GM19328 (cell line): ENCODE measurements around the gene TMEM138.
A peak's percentile ranks its signal among the peaks of the same experiment; 100 is the strongest.

Experiments
- ATAC-seq: cut with Tn5 transposase; IDR thresholded peaks from one replicate; pipeline ENCODE4 v1.9.1; 2021; ENCODE audit warnings: mild to moderate bottlenecking, moderate library complexity; ENCODE audit not compliant: unreplicated experiment

TMEM138 gene

DNA sequence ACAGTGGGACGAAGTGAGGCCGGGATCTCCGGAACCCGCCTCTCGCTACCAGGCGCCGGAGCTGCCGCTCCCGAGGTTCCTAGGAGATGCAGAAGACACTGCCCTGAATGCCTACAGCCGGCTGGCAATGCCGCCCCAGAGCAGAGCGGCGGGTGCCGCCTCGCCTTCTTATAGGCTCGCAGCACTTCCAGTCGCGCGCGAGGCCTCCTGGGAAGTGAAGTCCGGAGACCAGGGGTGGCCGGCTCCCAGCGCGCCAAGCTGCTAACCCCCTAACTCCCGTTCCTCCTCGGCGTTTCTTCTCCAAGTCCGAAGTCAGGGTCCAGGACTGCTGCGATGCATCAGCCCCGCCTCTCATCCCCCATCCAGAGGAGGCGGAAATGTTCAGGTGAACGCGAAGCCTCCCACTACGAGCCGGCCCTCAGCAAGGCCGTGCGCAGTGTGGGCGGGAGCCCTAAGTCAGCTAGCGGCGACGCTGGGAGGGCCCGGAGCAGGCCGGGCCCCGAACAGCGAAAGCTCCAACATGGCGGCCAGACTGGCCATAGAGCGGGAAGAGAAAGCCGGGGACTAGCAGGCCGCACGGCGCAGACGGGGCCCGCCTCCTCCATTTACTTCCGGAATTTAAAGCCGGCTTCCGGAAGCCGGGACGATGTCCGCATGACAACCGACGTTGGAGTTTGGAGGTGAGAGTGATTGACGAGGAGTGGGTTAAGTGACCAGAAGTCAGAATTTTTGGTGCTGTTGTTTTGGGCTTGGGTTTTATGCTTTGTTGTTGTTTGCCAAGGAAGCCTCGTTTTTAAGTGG, at the start of gene TMEM138, which contains the start of gene CYB561A3:
TMEM138 (plus strand) TSS at position 634 of the 801 bp plus-strand sequence. CDS start 2,017 bp downstream, outside the sequence.
CYB561A3 (minus strand) TSS at position 142 of the 801 bp plus-strand sequence. CDS start 5,169 bp downstream, outside the sequence.
- peak; percentile 87 for ATAC-seq

DNA sequence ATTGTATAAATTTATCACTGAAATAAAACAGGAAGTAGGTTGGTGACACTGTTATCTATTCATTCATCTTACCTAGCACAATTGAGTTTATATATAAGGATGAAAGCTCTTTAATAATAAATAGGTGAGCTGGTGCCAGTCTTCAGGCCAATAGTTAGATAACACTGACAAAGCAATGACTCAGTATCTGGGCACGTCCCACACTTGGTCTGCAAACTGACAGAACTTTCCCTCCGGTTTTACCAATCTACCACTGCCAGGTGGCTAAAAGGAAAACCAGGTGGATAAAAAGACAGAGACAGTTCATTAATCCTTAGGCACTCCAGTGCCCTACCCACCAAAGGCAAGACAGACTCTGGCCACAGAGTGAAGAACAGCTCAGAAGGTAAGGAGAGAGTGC, 46.9 kb upstream of the TMEM138 start:
- ATAC-seq: no peak

DNA sequence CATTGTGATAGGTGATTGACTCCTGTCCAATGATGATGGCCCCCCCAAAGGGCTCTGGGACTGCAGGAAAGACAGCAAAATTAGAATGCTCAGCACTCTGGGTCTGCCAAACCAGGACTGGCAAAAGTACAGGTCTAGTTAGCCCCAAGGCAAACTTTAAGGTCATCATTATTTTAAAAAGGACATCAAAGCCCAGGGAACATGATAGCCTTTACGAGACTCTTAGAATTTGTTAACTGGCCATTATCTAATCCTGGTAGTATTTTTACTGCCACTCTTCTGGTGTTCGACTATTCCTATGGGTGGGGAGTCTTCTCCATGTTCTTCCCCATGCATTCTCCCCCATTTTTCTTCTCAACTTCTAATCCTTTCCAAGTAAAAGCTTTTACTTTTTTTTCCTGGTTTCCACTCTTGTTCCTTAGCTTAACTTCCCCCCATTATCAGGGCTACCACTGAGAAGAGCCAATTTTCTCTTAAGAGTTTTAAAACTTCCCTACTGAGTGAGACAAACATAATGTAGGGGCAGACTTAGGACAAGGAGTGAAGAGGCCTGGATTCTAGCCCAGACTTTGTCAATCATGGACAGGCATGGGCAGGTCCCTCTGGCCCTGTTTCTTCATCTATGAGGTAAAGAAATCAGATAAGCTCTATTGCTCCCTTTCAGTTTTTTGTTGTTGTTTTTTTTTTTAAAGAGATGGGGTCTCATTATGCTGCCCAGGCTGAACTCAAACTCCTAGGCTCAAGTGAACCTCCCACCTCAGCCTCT, 36.3 kb upstream of the TMEM138 start:
- ATAC-seq: no peak

DNA sequence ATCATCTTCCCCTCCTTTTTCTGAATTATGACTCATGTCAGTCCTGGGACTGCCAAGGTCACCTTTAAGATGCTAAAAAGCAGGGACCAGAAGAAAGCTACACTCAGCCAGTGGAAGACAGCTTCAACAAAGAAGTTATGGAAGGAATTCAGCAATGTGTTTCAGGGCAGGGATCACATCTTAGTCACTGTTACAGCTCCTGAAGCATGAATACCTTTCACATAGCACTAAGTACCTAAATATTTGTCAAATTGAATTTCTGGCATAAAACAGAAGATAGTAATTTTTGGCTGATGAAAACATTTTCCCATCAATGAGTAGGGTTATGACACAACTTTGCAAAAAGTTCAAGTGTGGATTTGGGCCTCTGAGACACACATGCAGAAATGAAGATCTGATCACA, 34.5 kb upstream of the TMEM138 start:
- ATAC-seq: no peak

DNA sequence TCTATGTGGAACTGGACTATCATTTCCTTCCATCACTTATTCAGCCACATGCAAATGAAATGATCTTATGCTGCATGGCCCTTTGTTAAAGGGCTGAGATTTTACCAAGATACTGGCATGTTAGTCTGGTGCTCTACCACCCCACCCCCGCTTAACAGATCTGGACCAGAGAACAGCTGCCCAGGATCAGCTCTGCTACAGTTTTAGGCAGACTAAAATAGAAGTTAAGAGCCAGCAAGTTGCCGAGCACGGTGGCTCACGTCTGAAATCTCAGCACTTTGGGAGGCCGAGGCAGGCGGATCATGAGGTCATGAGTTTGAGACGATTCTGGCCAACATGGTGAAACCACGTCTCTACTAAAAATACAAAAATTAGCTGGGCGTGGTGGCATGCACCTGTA, 33.8 kb upstream of the TMEM138 start:
- ATAC-seq: no peak

DNA sequence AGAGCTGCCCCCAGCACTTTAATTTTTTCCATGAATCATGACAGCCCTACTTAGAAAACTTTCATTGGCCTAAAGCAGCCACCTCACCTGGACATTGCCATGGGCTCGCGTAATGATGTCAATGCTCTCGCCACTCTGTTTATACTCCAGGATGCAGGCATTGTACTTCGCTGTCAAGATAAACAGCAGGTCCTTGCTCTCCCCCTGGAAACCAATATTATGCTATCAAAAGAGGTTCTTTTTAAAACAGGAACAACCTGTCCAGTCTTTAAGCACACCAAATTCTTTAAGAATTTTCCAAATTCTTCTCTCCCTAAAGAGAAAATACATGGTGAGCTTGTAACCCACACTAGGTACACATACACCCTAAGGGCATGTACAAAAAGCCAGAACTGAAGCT, 32.3 kb upstream of the TMEM138 start:
- no peak for ATAC-seq

DNA sequence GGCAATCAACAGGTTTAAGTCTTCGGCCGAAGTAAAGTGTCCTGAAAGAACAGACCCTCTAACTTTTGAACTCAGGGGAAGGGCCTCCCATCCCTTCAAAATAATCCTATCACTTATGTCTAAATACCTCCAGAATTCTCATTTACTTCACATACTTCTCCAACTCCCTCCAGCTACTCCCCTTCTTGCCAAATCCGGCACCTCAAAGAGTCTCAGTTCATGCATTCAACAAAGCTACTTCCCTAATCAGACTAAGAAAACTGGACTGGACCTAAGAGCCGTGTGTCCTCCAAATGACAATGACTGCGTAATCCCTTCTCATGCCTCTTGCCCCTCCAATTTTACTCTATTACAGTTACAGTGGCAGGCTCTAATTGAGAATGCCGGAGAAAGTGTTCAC, 30.5 kb upstream of the TMEM138 start:
- ATAC-seq: no peak

DNA sequence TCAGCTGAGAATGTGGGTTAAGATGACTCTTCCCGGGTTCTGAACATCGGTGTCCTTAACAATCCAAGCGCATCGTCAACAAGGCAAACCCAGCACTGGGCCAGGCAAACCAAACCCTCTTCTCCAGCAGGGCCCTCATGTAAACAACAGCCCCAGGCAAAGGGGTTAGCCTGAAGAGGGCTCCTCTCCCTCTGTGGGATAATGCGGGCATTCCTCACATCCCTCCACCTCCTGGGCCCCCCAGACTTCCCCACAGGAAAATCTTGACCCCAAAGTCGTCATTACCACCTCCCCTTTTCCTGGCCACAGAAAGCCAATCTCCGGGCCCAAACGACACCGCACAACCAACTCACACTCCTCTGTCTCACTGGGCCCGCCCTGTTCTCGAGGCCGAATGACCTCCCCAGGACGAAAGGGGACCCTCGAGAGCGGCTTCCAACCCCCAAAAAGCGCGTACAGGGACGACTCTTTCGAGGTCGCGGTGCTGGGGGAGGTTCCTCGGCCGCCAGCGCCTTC, 29.8 kb upstream of the TMEM138 start:
- ATAC-seq: no peak

DNA sequence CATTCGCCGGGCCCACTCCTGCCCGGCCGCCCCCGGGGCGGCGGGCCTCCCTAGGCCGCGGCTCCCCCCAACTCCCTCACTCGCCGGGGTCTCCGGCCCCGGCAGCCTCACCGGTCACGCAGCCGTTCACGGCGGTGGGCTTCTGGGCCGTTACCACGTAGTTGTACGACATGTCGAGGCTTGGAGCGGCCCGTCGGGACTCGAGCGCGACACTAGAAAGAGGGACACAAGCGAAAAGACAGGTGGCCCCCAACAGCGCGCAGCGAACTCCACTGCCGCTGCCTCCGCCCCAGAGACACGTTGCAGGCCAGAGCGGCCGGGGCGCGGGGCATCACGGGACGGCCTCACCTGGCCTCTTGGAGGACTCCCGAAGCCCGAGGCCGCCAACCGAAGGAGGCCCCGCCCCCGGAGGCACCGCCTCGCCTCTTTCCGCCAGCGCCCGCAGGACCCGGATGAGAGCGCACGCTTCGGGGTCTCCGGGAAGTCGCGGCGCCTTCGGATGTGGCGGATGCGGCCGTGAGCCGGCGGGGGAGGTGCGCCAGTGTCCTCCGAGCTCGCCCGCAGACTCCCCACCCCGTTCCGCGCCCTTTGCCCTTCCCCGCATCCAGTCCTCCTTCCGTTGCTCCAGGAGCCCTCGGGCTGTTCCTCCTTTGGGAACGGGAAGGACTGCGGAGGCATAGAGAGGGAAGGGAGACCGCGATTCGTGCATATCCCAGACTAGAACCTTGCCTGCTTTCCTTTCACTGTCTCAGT, 29.2 kb upstream of the TMEM138 start, which contains the start of the genes DDB1 and TKFC:
DDB1 (minus strand) TSS at position 309 of the 753 bp plus-strand sequence; CDS start at position 172, 137 bp downstream.
TKFC (plus strand) TSS at position 432 of the 753 bp plus-strand sequence. CDS start 1,501 bp downstream, outside the sequence.
- ATAC-seq: peak; percentile 78

DNA sequence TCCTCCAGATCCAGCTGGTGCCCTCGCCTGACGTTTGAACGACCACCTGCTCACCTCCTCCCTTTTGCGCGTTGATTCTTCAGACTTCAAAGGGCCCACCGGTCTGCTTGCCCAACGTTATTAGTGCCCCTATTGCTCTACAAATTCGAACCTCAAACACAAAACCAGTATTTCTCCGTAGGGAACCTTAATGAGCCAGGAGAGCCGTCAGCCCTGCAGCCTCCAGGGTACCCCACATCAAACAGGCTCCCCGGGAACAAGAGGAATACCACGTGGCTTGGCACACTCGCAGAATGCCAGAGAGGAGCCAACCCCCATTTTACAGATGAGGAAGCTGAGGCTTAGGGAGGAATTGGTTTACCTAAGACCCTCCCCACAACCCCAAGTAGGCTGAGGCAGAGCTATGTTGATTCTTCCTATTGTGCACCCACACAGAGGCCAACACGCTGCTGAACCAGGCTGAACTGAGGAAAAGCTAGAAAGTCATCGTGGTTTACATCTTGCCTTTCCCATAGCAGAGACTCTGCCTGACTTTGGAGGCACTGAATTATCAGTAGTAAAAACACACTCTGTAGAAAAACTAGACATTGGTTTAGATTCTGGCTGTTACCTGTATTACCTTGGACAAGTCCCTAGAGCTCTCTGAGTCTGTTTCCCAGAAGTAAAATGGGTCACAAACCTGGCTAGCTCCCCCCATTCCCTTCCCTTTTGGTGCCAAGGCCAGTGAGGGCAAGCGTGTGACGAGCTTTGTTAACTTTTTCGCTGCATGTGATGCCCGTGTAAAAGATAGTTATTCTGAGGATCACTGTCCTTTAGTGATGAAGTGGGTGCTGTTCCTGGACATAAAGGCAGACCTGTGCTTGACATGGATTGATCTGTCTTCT, 28.4 kb upstream of the TMEM138 start:
- ATAC-seq: no peak

DNA sequence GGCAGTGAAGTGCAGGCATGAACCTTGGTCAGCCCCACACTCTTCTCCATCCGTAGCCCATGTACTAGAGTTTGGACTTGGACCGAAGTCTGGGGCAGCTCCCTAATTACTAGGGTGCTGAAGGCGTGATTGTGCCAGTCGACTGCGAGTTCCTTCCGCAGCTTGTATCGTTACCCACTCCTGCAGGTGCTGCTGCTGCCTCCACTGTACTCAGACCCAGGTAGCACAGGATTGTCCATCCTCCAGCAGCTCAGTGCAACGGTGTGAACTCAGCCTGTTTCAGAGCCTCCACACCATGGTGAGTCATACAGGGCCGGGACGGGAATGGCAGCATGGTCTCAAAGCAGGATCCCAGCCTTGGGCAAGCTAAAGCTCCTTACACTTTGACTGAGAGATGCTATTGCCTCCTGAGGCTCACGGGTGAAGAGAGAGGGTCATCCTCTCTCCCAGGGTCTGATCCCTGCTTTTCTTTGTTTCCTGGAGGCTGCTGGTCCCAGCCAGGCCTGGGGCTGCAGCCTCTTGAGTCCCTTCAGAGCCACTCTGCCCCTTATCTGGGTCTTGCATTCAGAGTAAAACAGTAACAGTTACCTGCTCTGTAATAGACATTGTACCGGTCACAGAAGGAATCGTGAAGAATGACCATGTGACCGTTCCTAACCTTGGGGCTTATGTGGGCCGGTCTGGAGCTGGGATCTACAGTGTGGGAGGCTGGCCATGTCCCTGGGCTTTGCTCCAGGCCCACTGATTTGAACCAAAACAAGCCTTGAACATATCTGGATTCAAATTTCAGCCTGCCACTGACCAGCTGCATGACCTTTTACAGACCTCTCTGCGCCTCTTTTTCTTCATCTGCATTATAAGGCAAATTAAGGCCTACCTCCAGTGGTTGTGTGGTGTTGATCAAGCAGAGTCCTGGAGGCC, 27.5 kb upstream of the TMEM138 start:
- no peak for ATAC-seq

DNA sequence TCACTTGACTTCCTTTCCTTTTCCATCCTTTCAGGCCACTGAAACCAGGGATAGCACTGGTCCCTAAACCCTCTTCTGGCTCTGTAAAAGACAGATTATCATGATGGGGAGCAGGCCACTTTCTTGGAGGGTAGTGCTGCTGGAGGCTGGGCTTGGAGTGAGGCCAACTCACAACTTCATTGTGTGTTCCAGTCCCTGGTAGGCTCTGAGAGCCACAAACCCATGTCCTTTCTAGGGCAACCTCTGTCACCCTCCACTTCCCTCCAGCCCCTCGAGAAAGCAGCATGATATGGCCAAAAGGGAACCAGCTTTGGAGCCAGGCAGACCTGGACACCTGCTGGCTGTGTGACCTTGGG, 26.8 kb upstream of the TMEM138 start:
- no peak for ATAC-seq

DNA sequence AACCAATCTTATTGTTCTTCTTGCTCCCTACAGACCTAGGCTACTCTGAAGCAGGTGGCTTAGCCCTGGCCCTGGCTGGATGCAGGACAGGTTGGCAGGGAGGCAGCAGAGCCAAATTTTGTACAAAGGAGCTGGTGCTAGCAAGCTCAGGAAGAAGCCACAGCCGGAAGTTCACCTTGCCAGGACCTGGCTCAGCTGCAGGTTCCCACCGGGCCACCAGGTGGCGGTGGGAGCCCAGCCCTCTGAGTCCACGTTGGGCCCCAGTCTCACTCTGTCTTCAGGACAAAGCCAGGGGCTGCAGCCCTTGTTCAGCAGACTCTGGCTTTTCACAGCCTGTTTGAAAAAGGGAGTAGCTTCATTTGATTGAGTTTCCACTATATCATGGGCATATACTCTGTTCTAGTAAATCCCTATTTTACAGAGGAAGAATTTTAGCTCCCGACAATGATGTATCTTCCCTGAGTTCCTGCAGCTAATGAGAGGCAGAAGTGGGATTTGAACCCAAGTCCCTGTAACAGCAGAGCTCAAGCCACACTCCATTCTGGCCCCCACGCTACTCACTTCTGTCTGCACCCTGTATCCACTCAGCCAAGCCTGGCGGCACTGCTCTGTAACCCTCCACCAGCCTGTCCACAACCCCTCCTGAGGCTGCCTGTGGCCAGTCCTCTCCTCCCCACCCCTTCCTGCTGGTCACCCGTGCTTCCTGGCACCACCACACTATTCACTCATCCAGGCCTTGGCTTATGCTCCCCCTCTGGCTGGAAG, 25.8 kb upstream of the TMEM138 start:
- ATAC-seq: no peak

DNA sequence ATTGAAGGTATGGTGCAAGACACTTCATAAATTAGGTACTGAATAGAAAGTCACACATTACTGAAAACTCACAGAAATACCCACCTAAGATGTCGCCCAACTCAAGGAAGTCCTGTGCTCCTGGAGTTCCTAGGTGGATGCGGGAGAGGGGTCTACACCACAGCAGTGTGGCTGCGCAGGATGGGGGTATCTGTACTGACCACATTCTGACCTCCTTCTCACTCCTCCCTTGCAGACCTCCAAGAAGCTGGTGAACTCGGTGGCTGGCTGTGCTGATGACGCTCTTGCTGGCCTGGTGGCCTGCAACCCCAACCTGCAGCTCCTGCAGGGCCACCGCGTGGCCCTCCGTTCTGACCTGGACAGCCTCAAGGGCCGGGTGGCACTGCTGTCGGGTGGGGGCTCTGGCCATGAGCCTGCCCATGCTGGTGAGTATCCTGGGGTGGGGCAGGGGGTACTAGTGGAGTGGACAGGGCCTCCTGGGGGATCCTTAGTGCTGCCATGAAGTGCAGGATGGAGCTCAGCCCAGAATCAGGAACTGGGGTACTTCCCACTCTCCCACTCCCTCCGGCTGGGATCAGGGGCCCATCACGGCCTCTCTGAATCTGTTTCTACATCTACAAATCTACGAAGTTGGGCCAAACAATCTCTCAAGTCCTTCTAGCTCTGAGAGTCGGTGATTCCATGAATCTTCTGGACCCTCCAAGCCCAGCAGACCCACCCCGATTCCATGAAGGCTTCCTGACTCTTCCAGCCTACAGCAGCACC, 24.3 kb upstream of the TMEM138 start:
- ATAC-seq: no peak

DNA sequence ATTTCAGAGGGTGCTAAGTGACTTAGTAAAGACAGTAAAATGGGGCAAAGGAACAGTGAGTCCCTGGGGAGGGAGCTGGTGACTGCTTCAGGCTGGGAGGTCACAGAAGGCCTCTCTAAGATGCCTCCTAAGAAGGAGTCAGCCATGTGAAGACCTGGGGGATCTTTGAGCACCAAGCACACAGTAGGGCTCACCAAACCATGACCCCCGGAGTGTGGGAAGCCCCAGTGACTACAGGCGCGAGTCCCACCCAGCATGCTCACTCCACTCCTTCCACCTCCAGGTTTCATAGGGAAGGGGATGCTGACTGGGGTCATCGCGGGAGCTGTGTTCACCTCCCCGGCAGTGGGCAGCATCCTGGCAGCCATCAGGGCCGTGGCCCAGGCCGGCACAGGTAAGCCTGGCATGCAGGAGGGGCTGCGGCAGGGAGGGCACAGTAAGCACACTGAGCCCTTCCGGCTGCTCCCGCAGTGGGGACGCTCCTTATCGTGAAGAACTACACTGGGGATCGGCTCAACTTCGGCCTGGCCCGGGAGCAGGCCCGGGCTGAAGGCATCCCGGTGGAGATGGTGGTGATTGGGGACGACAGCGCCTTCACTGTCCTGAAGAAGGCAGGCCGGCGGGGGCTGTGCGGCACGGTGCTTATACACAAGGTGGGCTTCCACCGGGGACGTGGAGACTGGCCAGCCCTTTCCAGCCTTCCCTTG, 23.2 kb upstream of the TMEM138 start:
- ATAC-seq: no peak

DNA sequence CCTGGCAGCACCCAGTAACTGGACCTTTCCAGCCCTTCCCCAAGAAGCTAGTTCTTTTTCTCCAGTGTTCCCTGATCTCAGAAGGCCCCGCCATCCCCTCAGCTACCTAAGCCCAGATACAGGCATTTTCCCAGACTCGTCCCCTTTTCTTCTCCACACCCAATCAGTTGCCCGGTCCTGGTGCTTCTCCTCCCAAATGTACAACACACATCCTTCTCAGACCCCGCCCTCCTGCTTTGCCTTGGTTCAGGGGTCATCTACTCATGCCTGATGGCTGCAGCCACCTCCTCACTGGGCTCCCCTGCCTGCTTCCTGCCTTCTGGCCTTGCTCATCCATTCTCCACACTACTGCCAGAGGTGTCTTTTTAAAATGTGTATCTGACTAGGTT, 22.7 kb upstream of the TMEM138 start:
- ATAC-seq: no peak

DNA sequence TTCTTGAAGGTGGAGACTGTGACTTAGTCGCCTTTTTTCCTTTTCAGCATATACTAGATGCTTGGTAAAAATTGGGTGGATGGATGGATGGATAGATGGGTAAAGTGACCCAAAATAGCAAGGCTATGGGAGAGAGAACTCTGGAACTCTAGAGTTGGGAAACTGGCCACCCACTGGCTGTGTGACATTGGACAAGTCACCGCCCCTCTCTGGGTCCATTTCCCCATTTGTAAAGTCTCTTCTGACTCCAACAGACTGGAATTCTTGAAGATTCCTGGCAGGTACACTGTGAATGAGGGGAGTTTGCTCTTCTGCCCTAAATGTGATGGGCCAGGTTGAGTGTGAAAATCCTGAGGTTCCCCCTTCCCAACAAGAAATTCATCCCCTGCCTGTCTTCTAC, 21.2 kb upstream of the TMEM138 start:
- ATAC-seq: no peak
